ENCODE results near the gene TGM2. TPM values are rescaled to one million over a fixed set of nuclear protein-coding genes. Genes with fewer than 3 reads are reported as not detected.

TGM2 gene
- total and polyA plus RNA-seq, 4 donors: 44.2 to 561 (median 321) TPM

- 97 to 99% methylated on average over 3 of the region's 3 CpGs for WGBS, 2 donors
- Histone ChIP-seq H3K4me3 (ENCODE audit: low read length in 2 of 2) (no peak overlapping the region), H3K27ac (ENCODE audit: low read depth in 1 of 2, low read length in 2 of 2) (no peak overlapping the region), H3K36me3 (ENCODE audit: control insufficient read depth in 1 of 2, insufficient read depth in 2 of 2, low read length in 1 of 2) (no peaks in the 10 kb centered on the region), H3K27me3 (ENCODE audit: control insufficient read depth in 1 of 2, insufficient read depth in 2 of 2, low read length in 1 of 2) (no peaks in the 10 kb centered on the region), H3K4me1 (ENCODE audit: control insufficient read depth in 1 of 2, insufficient read depth in 2 of 2, low read length in 2 of 2) (peaks cover 2 to 7% of the 10 kb centered on the region in 2 donors), H3K9me3 (ENCODE audit: control insufficient read depth, low read length) (no peaks in the 10 kb centered on the region)
- intact Hi-C loops (cut with DNase I): loop anchor here (5.0 kb wide), 1 partner anchor 33 kb away; no protein-coding TSS in a partner anchor
- ATAC-seq (ENCODE audit: low FRiP score) (no peak), DNase-seq (no peak)
Measured at GRCh38 chr20:38079353-38079752, 85.7 kb downstream of the TGM2 start.

GRCh38 chr20:38078084-38078483 lies 87.0 kb downstream of the TGM2 start:
- no peak for ATAC-seq (ENCODE audit: low FRiP score)
- WGBS, 2 donors: 96 to 100% methylated on average over 2 of the region's 2 CpGs
- no peaks in the 10 kb centered on the region for H3K9me3 ChIP-seq (ENCODE audit: control insufficient read depth, low read length)
- no peak for DNase-seq
- intact Hi-C loops (cut with DNase I): loop anchor here (5.0 kb wide), 1 partner anchor 34 kb away; no protein-coding TSS in a partner anchor
- H3K27me3 ChIP-seq (ENCODE audit: control insufficient read depth in 1 of 2, insufficient read depth in 2 of 2, low read length in 1 of 2): no peaks in the 10 kb centered on the region
- H3K36me3 ChIP-seq (ENCODE audit: control insufficient read depth in 1 of 2, insufficient read depth in 2 of 2, low read length in 1 of 2): no peaks in the 10 kb centered on the region
- no peak overlapping the region for H3K27ac ChIP-seq (ENCODE audit: low read depth in 1 of 2, low read length in 2 of 2)
- H3K4me3 ChIP-seq (ENCODE audit: low read length in 2 of 2): no peak overlapping the region
- peaks cover 7% of the 10 kb centered on the region in 2 donors for H3K4me1 ChIP-seq (ENCODE audit: control insufficient read depth in 1 of 2, insufficient read depth in 2 of 2, low read length in 2 of 2)

Other genes with a start within 250 kb of the TGM2 start
- 10 to 100 TPM; 11.8 to 15.1 TPM for gene TTI1, start 131.8 kb downstream of the TGM2 start, total RNA-seq
- gene TTI1, start 131.8 kb downstream of the TGM2 start, polyA plus RNA-seq: 1 to 10 TPM; 2.3 to 4.5 TPM
- 10 to 100 TPM; 33.9 to 43.5 TPM for gene RPRD1B, start 131.5 kb downstream of the TGM2 start, total RNA-seq
- gene RPRD1B, start 131.5 kb downstream of the TGM2 start, polyA plus RNA-seq: 1 to 10 TPM; 6.9 to 9.8 TPM
- 10 to 100 TPM in 1 of 2 donors, 1 to 10 TPM in 1; 9.3 to 46.4 TPM for gene KIAA1755, start 95.5 kb upstream of the TGM2 start, total RNA-seq
- gene KIAA1755, start 95.5 kb upstream of the TGM2 start, polyA plus RNA-seq: 10 to 100 TPM in 1 of 2 donors, 1 to 10 TPM in 1; 2.0 to 31.9 TPM
- gene BPI, start 138.9 kb upstream of the TGM2 start, total RNA-seq: under 1 TPM; 0.19 to 0.51 TPM
- gene BPI, start 138.9 kb upstream of the TGM2 start, polyA plus RNA-seq: under 1 TPM in 1 of 2 donors, not detected in 1; 0.82 TPM
- gene LBP, start 181.2 kb upstream of the TGM2 start, total RNA-seq: 1 to 10 TPM; 2.7 to 7.8 TPM
- gene LBP, start 181.2 kb upstream of the TGM2 start, polyA plus RNA-seq: under 1 TPM; 0.20 to 0.25 TPM